ENCODE data around the gene IL18RAP.

GRCh38 chr2:102396012-102396411 lies 26.9 kb upstream of the IL18RAP start:
- no peak for TF ChIP-seq CTCF (IDR thresholded peaks at IDR 0.05)
- TF ChIP-seq POLR2A (IDR thresholded peaks at IDR 0.05): no peak
